Sigmoid colon (tissue), 7 donors: Measurements from ENCODE around the gene PAQR7. TPM values are rescaled to one million over a fixed set of nuclear protein-coding genes. Genes with fewer than 3 reads are reported as not detected.

Experiments used
- DNase-seq: peaks from one replicate; pipeline ENCODE4 v3.0.0-alpha.2; 2019
- H3K27ac ChIP-seq, 4 donors: fragments of 200-600 bp; sonication (generic); one replicate each; pipeline ENCODE4 v1.5.1; 2016 to 2019; ENCODE audit warnings: mild to moderate bottlenecking in 1 of 4
- H3K27me3 ChIP-seq, 3 donors: fragments of 200-600 bp; sonication (generic); one replicate each; pipeline ENCODE4 v1.5.1; 2019; ENCODE audit warnings: mild to moderate bottlenecking in 1 of 3
- H3K36me3 ChIP-seq, 4 donors: fragments of 200-600 bp; sonication (generic); one replicate each; pipeline ENCODE4 v1.5.1; 2016 to 2019
- H3K4me1 ChIP-seq, 4 donors: fragments of 200-600 bp; sonication (generic); one replicate each; pipeline ENCODE4 v1.5.1; 2017 to 2019
- H3K4me3 ChIP-seq, 4 donors: fragments of 200-600 bp; sonication (generic); one replicate each; pipeline ENCODE4 v1.5.1; 2017 to 2019; ENCODE audit warnings: mild to moderate bottlenecking in 2 of 4, moderate library complexity in 1 of 4
- H3K9me3 ChIP-seq, 4 donors: fragments of 200-600 bp in 3 of 4; sonication (generic) in 3 of 4; one replicate each; pipeline versions ENCODE4 v1.5.1 to v1.6.1; 2013 to 2019
- EP300 ChIP-seq, 4 donors: sonication (generic); formaldehyde crosslinking; IDR thresholded peaks; one replicate each; pipeline ENCODE4 v1.6.1; 2017; ENCODE audit warnings: antibody characterized with exemption in 4 of 4
- POLR2A ChIP-seq, 2 donors: fragments of 450-650 bp; IDR thresholded peaks; one replicate each; pipeline ENCODE4 v1.6.1; 2016; ENCODE audit warnings: antibody characterized with exemption in 2 of 2, mild to moderate bottlenecking in 2 of 2, moderate library complexity in 2 of 2
- POLR2AphosphoS5 ChIP-seq, 4 donors: sonication (generic); formaldehyde crosslinking; IDR thresholded peaks; one replicate each; pipeline ENCODE4 v1.6.1; 2017; ENCODE audit warnings: antibody characterized with exemption in 4 of 4
- WGBS, 2 donors: extraction: QIAGEN DNeasy Blood & Tissue Kit; methylation state at CpG; one replicate each; pipeline ENCODE4 v1.1.7; 2013; 5-methylcytosine and 5-hydroxymethylcytosine counted together
- intact Hi-C: fragments of 100-400 bp; cut with DNase I; formaldehyde crosslinking; loops from one replicate; pipeline ENCODE4 v1.15.1; 2023
- polyA plus RNA-seq, 3 donors: library from polyadenylated mRNA; stranded (reverse); fragments of 200-250 nt; gene quantifications; one replicate each; pipeline ENCODE4 v1.2.3, GENCODE V29; 2013
- total RNA-seq, 4 donors: library from RNA; depleted of rRNA; stranded (reverse); fragments of >200 nt; gene quantifications; one replicate each; pipeline ENCODE4 v1.1.0, GENCODE V29; 2016
- TF ChIP-seq, protein P1 (sequence below), 4 experiments: fragments of 450-650 bp in 3 of 4; fragments of 200-600 bp in 1 of 4; IDR thresholded peaks; one replicate each; pipeline ENCODE4 v1.5.1; 2016 to 2019; ENCODE audit warnings: antibody characterized with exemption in 4 of 4, mild to moderate bottlenecking in 3 of 4, moderate library complexity in 2 of 4
- donor health status: healthy with polysubstance abuse.
- donor health status: Bipolar disorder and iron deficiency.
- donor health status: healthy.

PAQR7 gene
- total and polyA plus RNA-seq, 7 donors = 0.92 to 9.4 (median 4.3) TPM

DNA sequence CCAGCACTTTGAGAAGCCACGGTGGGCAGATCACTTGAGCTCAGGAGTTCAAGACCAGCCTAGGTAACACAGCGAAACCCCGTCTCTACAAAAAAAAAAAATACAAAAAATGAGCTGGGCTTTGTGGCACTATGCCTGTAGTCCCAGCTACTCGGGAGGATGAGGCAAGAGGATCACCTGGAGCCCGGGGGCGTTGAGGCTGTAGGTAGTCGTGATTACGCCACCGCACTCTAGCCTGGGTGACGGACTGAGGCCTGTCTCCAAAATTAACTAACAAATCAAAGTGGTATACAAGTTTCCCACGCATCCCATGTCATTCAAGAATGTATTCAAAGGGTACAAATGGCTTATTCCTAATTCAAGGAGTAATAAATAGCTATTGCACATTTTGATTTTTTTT is 18.7 kb downstream of the PAQR7 start:
- peaks cover 0 to 17% (median 10%) of the 10 kb centered on the region in 4 donors for H3K4me1 ChIP-seq
- 96 to 97% methylated on average over 11 of the region's 11 CpGs for WGBS, 2 donors
- H3K9me3 ChIP-seq = no peaks in the 10 kb centered on the region
- no peaks in the 10 kb centered on the region for H3K36me3 ChIP-seq
- no peaks in the 10 kb centered on the region for H3K27me3 ChIP-seq
- intact Hi-C loops = no loop called here
- H3K27ac ChIP-seq = no peak overlapping the region
- no peak for TF ChIP-seq POLR2AphosphoS5 (IDR thresholded peaks at IDR 0.05)
- TF ChIP-seq, protein P1, sequence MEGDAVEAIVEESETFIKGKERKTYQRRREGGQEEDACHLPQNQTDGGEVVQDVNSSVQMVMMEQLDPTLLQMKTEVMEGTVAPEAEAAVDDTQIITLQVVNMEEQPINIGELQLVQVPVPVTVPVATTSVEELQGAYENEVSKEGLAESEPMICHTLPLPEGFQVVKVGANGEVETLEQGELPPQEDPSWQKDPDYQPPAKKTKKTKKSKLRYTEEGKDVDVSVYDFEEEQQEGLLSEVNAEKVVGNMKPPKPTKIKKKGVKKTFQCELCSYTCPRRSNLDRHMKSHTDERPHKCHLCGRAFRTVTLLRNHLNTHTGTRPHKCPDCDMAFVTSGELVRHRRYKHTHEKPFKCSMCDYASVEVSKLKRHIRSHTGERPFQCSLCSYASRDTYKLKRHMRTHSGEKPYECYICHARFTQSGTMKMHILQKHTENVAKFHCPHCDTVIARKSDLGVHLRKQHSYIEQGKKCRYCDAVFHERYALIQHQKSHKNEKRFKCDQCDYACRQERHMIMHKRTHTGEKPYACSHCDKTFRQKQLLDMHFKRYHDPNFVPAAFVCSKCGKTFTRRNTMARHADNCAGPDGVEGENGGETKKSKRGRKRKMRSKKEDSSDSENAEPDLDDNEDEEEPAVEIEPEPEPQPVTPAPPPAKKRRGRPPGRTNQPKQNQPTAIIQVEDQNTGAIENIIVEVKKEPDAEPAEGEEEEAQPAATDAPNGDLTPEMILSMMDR (IDR thresholded peaks at IDR 0.05) = no peak
- TF ChIP-seq POLR2A (IDR thresholded peaks at IDR 0.05) = no peak
- DNase-seq = no peak
- no peak overlapping the region for H3K4me3 ChIP-seq

DNA sequence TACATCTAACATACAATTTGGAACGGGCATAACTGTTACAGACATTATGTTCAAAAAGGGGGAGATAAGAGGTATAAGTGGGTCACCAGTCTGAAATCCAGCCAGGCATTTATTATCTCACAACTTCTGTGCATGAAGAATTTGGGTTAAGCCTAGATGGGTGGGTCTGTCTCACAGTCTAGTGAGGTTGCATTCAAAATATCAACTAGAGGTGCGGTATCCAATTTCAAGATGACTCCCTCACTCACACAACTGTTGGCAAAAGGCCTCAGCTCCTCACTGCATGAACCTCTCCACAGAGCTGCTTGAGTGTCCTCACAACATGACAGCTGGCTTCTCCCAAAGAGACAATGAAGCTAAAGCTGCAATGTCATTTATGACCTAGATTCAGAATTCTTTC is 21.0 kb downstream of the PAQR7 start:
- peaks cover 0 to 8% (median 7%) of the 10 kb centered on the region in 4 donors for H3K4me1 ChIP-seq
- no peaks in the 10 kb centered on the region for H3K36me3 ChIP-seq
- H3K9me3 ChIP-seq = no peaks in the 10 kb centered on the region
- intact Hi-C loops = no loop called here
- no peak for DNase-seq
- 95 to 99% methylated on average over 2 of the region's 2 CpGs for WGBS, 2 donors
- H3K4me3 ChIP-seq = no peak overlapping the region
- H3K27ac ChIP-seq = no peak overlapping the region
- no peak for TF ChIP-seq POLR2A (IDR thresholded peaks at IDR 0.05)
- no peak for TF ChIP-seq POLR2AphosphoS5 (IDR thresholded peaks at IDR 0.05)
- TF ChIP-seq, protein P1 (IDR thresholded peaks at IDR 0.05) = no peak
- TF ChIP-seq EP300 (IDR thresholded peaks at IDR 0.05) = no peak
- H3K27me3 ChIP-seq = no peaks in the 10 kb centered on the region

DNA sequence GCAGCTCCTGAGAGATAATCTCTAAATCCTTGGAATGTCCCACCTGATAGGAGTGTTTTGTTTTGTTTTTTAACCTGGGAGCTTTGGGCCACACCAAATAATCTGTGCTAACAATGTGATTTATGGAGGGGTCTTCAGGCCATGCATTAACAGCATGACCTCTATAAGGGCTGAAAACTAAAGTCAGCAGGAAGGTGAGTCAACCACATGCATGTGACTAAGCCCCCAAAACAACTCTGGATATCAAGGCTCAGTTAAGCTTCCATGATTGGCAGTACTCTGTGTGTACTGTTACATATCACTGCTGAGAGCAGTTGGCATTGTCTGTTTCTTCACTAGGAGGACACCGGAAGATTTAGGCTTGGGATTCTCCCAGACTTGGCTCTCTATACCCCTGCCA is 27.0 kb downstream of the PAQR7 start:
- 87 to 94% methylated on average over 1 of the region's 1 CpG for WGBS, 2 donors
- DNase-seq = no peak
- Histone ChIP-seq H3K27ac (no peak overlapping the region), H3K4me1 (no peaks in the 10 kb centered on the region), H3K36me3 (no peaks in the 10 kb centered on the region), H3K27me3 (no peaks in the 10 kb centered on the region), H3K9me3 (no peaks in the 10 kb centered on the region), H3K4me3 (no peak overlapping the region)
- no peak for TF ChIP-seq EP300 (IDR thresholded peaks at IDR 0.05)
- no peak for TF ChIP-seq POLR2A (IDR thresholded peaks at IDR 0.05)
- TF ChIP-seq, protein P1 (IDR thresholded peaks at IDR 0.05) = no peak
- TF ChIP-seq POLR2AphosphoS5 (IDR thresholded peaks at IDR 0.05) = no peak
- intact Hi-C loops = no loop called here

DNA sequence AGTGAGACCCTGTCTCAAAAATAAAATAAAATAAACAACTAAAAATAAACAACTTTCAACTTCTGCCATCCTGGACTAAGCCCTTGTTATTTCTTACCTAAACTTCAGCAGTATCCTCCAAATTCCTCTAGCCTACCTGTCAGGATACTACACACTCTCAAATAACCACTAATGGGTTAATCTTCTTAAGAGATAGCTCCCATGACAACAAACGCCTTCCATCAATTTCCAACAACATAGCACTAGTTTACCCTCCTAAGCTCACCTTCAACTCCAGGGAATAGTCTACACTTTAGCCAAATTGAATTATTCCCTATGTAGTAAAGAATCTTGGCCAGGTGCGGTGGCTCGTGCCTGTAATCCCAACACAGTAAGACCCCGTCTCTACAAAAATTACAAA is 27.6 kb downstream of the PAQR7 start:
- 78 to 84% methylated on average over 4 of the region's 4 CpGs for WGBS, 2 donors
- H3K4me3 ChIP-seq = no peak overlapping the region
- H3K27ac ChIP-seq = no peak overlapping the region
- no peaks in the 10 kb centered on the region for H3K4me1 ChIP-seq
- H3K36me3 ChIP-seq = no peaks in the 10 kb centered on the region
- intact Hi-C loops = no loop called here
- TF ChIP-seq, protein P1 (IDR thresholded peaks at IDR 0.05) = no peak
- TF ChIP-seq POLR2AphosphoS5 (IDR thresholded peaks at IDR 0.05) (no peak), POLR2A (IDR thresholded peaks at IDR 0.05) (no peak), EP300 (IDR thresholded peaks at IDR 0.05) (no peak)
- H3K9me3 ChIP-seq = no peaks in the 10 kb centered on the region
- H3K27me3 ChIP-seq = no peaks in the 10 kb centered on the region
- DNase-seq = no peak

DNA sequence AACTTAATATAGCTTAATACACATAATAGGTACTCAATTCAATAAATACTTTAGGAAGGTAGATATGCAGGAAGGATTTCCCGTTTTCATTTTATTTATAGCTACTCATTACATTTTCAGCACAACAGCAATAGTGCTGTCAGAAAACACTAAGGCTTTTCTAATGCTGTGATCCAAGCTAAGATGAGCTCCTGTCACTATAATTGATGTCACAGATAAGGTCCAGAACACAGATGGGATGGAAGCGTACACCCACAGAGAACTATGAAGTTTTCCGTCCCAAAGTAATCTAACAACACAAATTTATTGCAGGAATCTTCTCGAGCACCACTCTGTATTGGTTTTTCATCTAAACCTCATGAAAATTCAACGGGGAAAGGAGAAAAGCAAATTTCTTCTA is 29.8 kb downstream of the PAQR7 start:
- H3K36me3 ChIP-seq = no peaks in the 10 kb centered on the region
- DNase-seq = no peak
- no peaks in the 10 kb centered on the region for H3K27me3 ChIP-seq
- no peak overlapping the region for H3K27ac ChIP-seq
- H3K4me3 ChIP-seq = no peak overlapping the region
- H3K4me1 ChIP-seq = no peaks in the 10 kb centered on the region
- intact Hi-C loops = no loop called here
- WGBS, 2 donors = 86 to 87% methylated on average over 5 of the region's 5 CpGs
- TF ChIP-seq POLR2AphosphoS5 (IDR thresholded peaks at IDR 0.05) = no peak
- TF ChIP-seq, protein P1 (IDR thresholded peaks at IDR 0.05) = no peak
- no peak for TF ChIP-seq POLR2A (IDR thresholded peaks at IDR 0.05)
- TF ChIP-seq EP300 (IDR thresholded peaks at IDR 0.05) = no peak
- no peaks in the 10 kb centered on the region for H3K9me3 ChIP-seq
